Cardiac muscle cell (in vitro differentiated cells and primary cell): Measurements from ENCODE around the gene SLC7A14. TPM values are rescaled to one million over a fixed set of nuclear protein-coding genes. Genes with fewer than 3 reads are reported as not detected.

Experiments
- DNase-seq, 2 donors: peaks; one replicate each; pipeline versions ENCODE4 v3.0.0 to v3.0.0-alpha.2; 2010 to 2017; ENCODE audit warnings: low read depth in 1 of 2, low spot score in 1 of 2
- H3K27ac ChIP-seq: fragments of 200-600 bp; sonication (generic); 2 replicates; pipeline ENCODE4 v1.5.1; 2016
- H3K27me3 ChIP-seq: fragments of 200-600 bp; sonication (generic); 2 replicates; pipeline ENCODE4 v1.6.0; 2016; ENCODE audit warnings: control low read depth
- H3K36me3 ChIP-seq: fragments of 200-600 bp; sonication (generic); 2 replicates; pipeline ENCODE4 v1.5.1; 2016; ENCODE audit warnings: control low read depth
- H3K4me1 ChIP-seq: fragments of 200-600 bp; sonication (generic); 2 replicates; pipeline ENCODE4 v1.8.1; 2017; ENCODE audit warnings: low read depth, mild to moderate bottlenecking, mixed run types
- H3K4me3 ChIP-seq: fragments of 200-600 bp; sonication (generic); 2 replicates; pipeline ENCODE4 v1.5.1; 2016; ENCODE audit warnings: mild to moderate bottlenecking
- H3K9me3 ChIP-seq: fragments of 200-600 bp; sonication (generic); 2 replicates; pipeline ENCODE4 v1.5.1; 2017; ENCODE audit warnings: low read depth, mild to moderate bottlenecking, control low read depth
- CTCF ChIP-seq: IDR thresholded peaks from 2 replicates; pipeline ENCODE4 v1.5.1; 2012; ENCODE audit warnings: low read depth, mild to moderate bottlenecking, low read length
- polyA plus RNA-seq: library from polyadenylated mRNA; unstranded; fragments of >200 nt; fragmentation: Nextera tagmentation; extraction: Ambion mirVana; gene quantifications from 2 replicates; pipeline ENCODE4 v1.2.1, GENCODE V29; 2016
- total RNA-seq: library from RNA; depleted of rRNA; stranded (reverse); fragments of >200 nt; gene quantifications from 2 replicates; pipeline ENCODE4 v1.2.3, GENCODE V29; 2016

SLC7A14 gene
- total and polyA plus RNA-seq, 2 experiments from 2014 or later, result not detected

GRCh38 chr3:170594528-170594927 is 8.7 kb upstream of the SLC7A14 start:
- no peaks in the 10 kb centered on the region for H3K9me3 ChIP-seq
- H3K27me3 ChIP-seq, result no peaks in the 10 kb centered on the region
- H3K36me3 ChIP-seq, result no peaks in the 10 kb centered on the region
- no peak overlapping the region for H3K4me3 ChIP-seq
- no peak for TF ChIP-seq CTCF
- no peak overlapping the region for H3K27ac ChIP-seq
- H3K4me1 ChIP-seq, result peaks cover 6% of the 10 kb centered on the region
- no peak for DNase-seq

DNA sequence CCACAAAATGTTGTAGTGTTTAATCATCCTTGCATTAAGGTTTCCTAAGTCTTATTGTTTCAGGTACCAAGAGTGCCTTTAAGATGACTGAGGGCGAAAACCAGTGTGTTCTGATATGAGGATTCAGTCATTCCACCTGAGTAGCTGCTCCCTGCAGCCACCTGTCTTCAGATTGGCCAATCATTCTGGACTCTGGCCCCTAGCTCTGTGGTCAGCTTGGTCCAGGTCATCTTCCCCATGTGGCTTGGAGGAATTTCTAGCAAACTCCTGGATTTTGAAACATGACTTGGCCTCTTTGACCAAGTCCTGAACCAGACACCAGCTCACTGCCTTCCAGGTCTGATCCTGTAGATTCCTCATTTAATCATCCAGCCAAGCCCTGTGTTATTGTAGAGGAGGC is 7.8 kb upstream of the SLC7A14 start:
- Histone ChIP-seq H3K4me3 (no peak overlapping the region), H3K27ac (no peak overlapping the region), H3K9me3 (no peaks in the 10 kb centered on the region), H3K4me1 (peaks cover 6% of the 10 kb centered on the region), H3K36me3 (no peaks in the 10 kb centered on the region), H3K27me3 (no peaks in the 10 kb centered on the region)
- no peak for TF ChIP-seq CTCF
- DNase-seq, result no peak

- H3K9me3 ChIP-seq, result no peaks in the 10 kb centered on the region
- H3K27me3 ChIP-seq, result peaks cover 35% of the 10 kb centered on the region
- DNase-seq, result no peak
- H3K4me3 ChIP-seq, result no peak overlapping the region
- no peak overlapping the region for H3K27ac ChIP-seq
- no peak for TF ChIP-seq CTCF
- H3K36me3 ChIP-seq, result no peaks in the 10 kb centered on the region
- no peaks in the 10 kb centered on the region for H3K4me1 ChIP-seq
Measured at GRCh38 chr3:170589113-170589512, 3.2 kb upstream of the SLC7A14 start.

GRCh38 chr3:170585008-170585936 is 603 bp downstream of the SLC7A14 start:
- TF ChIP-seq CTCF, result no peak
- Histone ChIP-seq H3K27me3 (peaks cover 62% of the 10 kb centered on the region), H3K4me1 (no peaks in the 10 kb centered on the region), H3K36me3 (no peaks in the 10 kb centered on the region), H3K4me3 (peak overlapping the region; percentile 23), H3K9me3 (no peaks in the 10 kb centered on the region), H3K27ac (no peak overlapping the region)
- peak in 1 of 2 donors; percentile 37 for DNase-seq

DNA sequence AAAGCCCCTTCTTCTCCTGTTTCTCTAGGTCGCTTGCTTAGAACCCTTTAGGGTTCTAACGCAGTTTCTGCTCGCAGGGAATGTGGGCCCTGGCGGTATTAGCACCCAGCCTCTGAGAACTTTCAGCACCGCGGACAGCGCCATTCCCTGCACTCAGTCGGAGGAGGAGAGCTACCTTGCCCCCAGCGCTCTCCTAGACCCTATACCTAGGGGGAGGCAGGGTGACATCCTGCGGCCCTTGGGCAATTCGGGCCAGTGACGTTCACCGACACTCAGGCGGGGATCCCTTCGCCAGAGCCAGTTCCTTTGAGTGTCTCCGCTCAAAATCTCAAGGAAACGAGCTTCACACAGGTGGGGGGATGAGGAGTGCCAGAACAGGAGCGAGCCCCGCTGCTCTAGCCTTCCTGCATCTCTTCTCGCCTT is 1.3 kb downstream of the SLC7A14 start:
- peak; percentile 76 to 94 for DNase-seq
- Histone ChIP-seq H3K4me3 (no peak overlapping the region), H3K9me3 (no peaks in the 10 kb centered on the region), H3K36me3 (no peaks in the 10 kb centered on the region), H3K4me1 (no peaks in the 10 kb centered on the region), H3K27me3 (peaks cover 62% of the 10 kb centered on the region), H3K27ac (no peak overlapping the region)
- no peak for TF ChIP-seq CTCF
